Stimulated activated memory B cell treated with anti-CD40 and anti-IgM and Interleukin-4, amounts not matched to agents 10 μg/mL and 1 μg/mL and 100 μg/mL, for 72 hours (primary cell): ENCODE results near the gene ITGAX.
A peak's percentile ranks its signal among the peaks of the same experiment; 100 is the strongest.
"Not testable (repeated sequence)": the region's sequence is repeated elsewhere in the genome, so short reads cannot be mapped to it uniquely, and the experiment has no call there.

ENCODE experiments used
- ATAC-seq: fragments of 150-1000 bp; cut with Tn5 transposase; 2 replicates; pipeline ENCODE4 v1.10.0; 2021
- H3K27ac Mint-ChIP-seq: one replicate; pipeline ENCODE4 v1.8.0; 2022; ENCODE audit warnings: mild to moderate bottlenecking, mixed read lengths
- H3K27me3 Mint-ChIP-seq: one replicate; pipeline ENCODE4 v1.8.0; 2022; ENCODE audit warnings: mixed read lengths
- H3K36me3 Mint-ChIP-seq: one replicate; pipeline ENCODE4 v1.8.0; 2022; ENCODE audit warnings: mixed read lengths
- H3K4me1 Mint-ChIP-seq: one replicate; pipeline ENCODE4 v1.8.0; 2022; ENCODE audit warnings: mixed read lengths
- H3K4me3 Mint-ChIP-seq: one replicate; pipeline ENCODE4 v1.8.0; 2022; ENCODE audit warnings: mild to moderate bottlenecking, moderate library complexity, mixed read lengths
- H3K9me3 Mint-ChIP-seq: one replicate; pipeline ENCODE4 v1.8.0; 2022; ENCODE audit warnings: mixed read lengths

ITGAX gene

GRCh38 chr16:31333686-31334649 lies 21.0 kb upstream of the ITGAX start:
- H3K4me1 Mint-ChIP-seq = peaks cover 42% of the 10 kb centered on the region
- H3K9me3 Mint-ChIP-seq = no peaks in the 10 kb centered on the region
- H3K4me3 Mint-ChIP-seq = no peak overlapping the region
- H3K27ac Mint-ChIP-seq = peak overlapping the region; percentile 74
- no peaks in the 10 kb centered on the region for H3K27me3 Mint-ChIP-seq
- peak; percentile 87 for ATAC-seq
- H3K36me3 Mint-ChIP-seq = peaks cover 5% of the 10 kb centered on the region

DNA sequence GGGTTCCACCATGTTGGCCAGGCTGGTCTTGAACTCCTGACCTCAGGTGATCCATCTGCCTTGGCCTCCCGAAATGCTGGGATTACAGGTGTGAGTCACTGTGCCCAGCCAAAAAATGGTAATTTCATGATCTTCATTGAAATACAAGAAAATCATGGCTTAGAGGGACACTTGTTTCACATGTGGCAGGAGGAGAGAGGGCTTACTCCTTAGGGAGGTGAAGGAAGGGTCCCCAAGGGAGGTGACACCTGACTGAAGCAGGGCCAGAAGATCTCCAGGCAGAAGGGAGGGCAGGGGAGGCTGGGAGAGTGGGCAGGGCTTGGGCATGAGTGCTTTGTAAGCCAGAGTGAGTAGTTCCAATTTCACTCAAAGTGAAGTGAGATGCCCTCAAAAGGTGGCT lies 20.0 kb upstream of the ITGAX start:
- H3K36me3 Mint-ChIP-seq = peaks cover 5% of the 10 kb centered on the region
- H3K27me3 Mint-ChIP-seq = no peaks in the 10 kb centered on the region
- H3K9me3 Mint-ChIP-seq = no peaks in the 10 kb centered on the region
- H3K27ac Mint-ChIP-seq = peak overlapping the region; percentile 74
- no peak overlapping the region for H3K4me3 Mint-ChIP-seq
- peaks cover 45% of the 10 kb centered on the region for H3K4me1 Mint-ChIP-seq
- ATAC-seq = no peak

GRCh38 chr16:31335431-31335830 lies 19.5 kb upstream of the ITGAX start:
- peaks cover 43% of the 10 kb centered on the region for H3K4me1 Mint-ChIP-seq
- no peak overlapping the region for H3K27ac Mint-ChIP-seq
- H3K4me3 Mint-ChIP-seq = no peak overlapping the region
- no peaks in the 10 kb centered on the region for H3K9me3 Mint-ChIP-seq
- peaks cover 5% of the 10 kb centered on the region for H3K36me3 Mint-ChIP-seq
- ATAC-seq = no peak
- H3K27me3 Mint-ChIP-seq = no peaks in the 10 kb centered on the region

DNA sequence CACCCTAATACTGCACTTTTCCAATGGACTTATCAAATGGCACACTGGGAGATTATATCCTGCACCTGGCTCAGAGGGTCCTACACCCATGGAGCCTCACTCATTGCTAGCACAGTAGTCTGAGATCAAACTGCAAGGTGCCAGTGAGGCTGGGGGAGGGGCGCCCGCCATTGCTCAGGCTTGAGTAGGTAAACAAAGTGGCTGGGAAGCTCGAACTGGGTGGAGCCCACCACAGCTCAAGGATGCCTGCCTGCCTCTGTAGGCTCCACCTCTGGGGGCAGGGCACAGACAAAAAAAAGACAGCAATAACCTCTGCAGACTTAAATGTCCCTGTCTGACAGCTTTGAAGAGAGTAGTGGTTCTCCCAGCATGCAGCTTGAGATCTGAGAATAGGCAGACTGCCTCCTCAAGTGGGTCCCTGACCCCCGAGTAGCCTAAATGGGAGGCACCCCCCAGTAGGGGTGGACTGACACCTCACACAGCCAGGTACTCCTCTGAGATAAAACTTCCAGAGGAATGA lies 16.8 kb upstream of the ITGAX start:
- H3K9me3 Mint-ChIP-seq, ATAC-seq, H3K27ac Mint-ChIP-seq, H3K4me3 Mint-ChIP-seq, H3K36me3 Mint-ChIP-seq, H3K27me3 Mint-ChIP-seq: not testable (repeated sequence)
- H3K4me1 Mint-ChIP-seq = peaks cover 30% of the 10 kb centered on the region

DNA sequence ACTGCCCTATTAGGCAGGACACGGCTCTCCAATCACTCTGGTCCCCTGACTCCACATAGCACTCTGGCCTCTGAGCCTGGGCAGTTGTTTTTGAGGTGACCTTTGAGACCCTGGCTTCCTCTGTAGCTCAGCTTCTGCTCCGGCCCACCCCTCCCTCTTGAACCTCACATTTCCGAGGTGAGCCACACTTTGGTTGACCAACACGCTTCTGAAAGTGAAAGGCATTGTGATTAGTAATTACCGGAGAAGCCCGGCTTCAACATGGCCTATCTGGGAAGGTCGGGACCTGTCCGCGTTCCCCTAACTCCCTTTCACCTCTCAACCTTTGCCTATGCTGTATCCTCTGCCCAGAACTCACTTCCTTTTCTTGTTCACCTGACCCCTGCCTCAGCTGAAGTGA lies 10.3 kb upstream of the ITGAX start:
- peak overlapping the region; percentile 58 for H3K4me3 Mint-ChIP-seq
- no peaks in the 10 kb centered on the region for H3K36me3 Mint-ChIP-seq
- ATAC-seq = peak; percentile 84
- no peaks in the 10 kb centered on the region for H3K27me3 Mint-ChIP-seq
- H3K9me3 Mint-ChIP-seq = peaks cover 2% of the 10 kb centered on the region
- H3K27ac Mint-ChIP-seq = peak overlapping the region; percentile 82
- H3K4me1 Mint-ChIP-seq = peaks cover 49% of the 10 kb centered on the region

DNA sequence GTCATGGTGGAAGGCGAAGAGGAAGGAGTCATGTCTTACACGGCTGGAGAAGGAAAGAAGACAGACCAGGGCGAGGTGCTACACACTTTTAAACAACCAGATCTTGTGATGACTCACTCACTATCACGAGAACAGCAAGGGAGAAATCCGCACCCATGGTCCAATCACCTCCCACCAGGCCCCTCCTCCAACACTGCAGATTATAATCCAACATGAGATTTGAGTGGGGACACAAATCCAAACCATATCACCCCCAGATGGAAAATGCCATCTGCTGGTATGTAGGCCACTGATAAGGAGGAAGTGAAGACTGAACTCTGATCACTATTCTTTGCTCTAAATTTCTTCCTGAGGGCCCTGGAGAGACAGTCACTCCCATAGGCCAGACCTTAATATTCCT lies 7.5 kb upstream of the ITGAX start:
- ATAC-seq = no peak
- H3K27me3 Mint-ChIP-seq = no peaks in the 10 kb centered on the region
- peak overlapping the region; percentile 38 for H3K27ac Mint-ChIP-seq
- H3K36me3 Mint-ChIP-seq = no peaks in the 10 kb centered on the region
- peaks cover 2% of the 10 kb centered on the region for H3K9me3 Mint-ChIP-seq
- peaks cover 72% of the 10 kb centered on the region for H3K4me1 Mint-ChIP-seq
- H3K4me3 Mint-ChIP-seq = no peak overlapping the region

GRCh38 chr16:31348579-31348978 lies 6.4 kb upstream of the ITGAX start:
- no peak for ATAC-seq
- Mint-ChIP-seq H3K36me3 (no peaks in the 10 kb centered on the region), H3K4me3 (no peak overlapping the region), H3K4me1 (peaks cover 83% of the 10 kb centered on the region), H3K27ac (peak overlapping the region; percentile 38), H3K27me3 (no peaks in the 10 kb centered on the region), H3K9me3 (peaks cover 2% of the 10 kb centered on the region)

GRCh38 chr16:31350275-31351005 lies 4.5 kb upstream of the ITGAX start:
- no peak overlapping the region for H3K4me3 Mint-ChIP-seq
- H3K36me3 Mint-ChIP-seq = no peaks in the 10 kb centered on the region
- peak overlapping the region; percentile 38 for H3K27ac Mint-ChIP-seq
- peak; percentile 18 for ATAC-seq
- peaks cover 85% of the 10 kb centered on the region for H3K4me1 Mint-ChIP-seq
- no peaks in the 10 kb centered on the region for H3K27me3 Mint-ChIP-seq
- H3K9me3 Mint-ChIP-seq = peaks cover 2% of the 10 kb centered on the region

GRCh38 chr16:31351246-31351941 lies 3.6 kb upstream of the ITGAX start:
- ATAC-seq = peak; percentile 57
- peak overlapping the region; percentile 73 for H3K4me3 Mint-ChIP-seq
- H3K27ac Mint-ChIP-seq = peak overlapping the region; percentile 90
- peaks cover under 1% of the 10 kb centered on the region for H3K36me3 Mint-ChIP-seq
- peaks cover 92% of the 10 kb centered on the region for H3K4me1 Mint-ChIP-seq
- no peaks in the 10 kb centered on the region for H3K27me3 Mint-ChIP-seq
- H3K9me3 Mint-ChIP-seq = peaks cover 2% of the 10 kb centered on the region

DNA sequence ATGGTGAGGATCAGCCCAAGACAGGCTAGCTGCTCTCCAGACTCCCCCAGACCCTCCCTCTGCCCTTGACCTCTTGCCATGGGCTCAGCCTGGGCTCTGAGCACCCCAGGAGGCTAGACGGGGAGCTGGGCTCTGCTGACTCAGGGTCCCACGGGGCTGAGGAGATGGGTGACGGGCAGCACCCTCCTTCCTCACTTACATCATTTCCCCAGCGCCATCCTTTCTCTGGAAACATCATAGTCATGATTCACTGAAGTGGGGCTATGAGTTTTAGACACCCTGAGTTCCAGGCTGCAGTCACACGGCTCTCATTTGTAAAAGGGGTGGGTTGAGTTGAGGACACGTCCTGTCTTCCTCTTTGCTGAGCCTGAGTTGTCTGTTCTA lies 3.0 kb upstream of the ITGAX start:
- H3K4me1 Mint-ChIP-seq = peaks cover 92% of the 10 kb centered on the region

GRCh38 chr16:31352376-31353115 lies 2.4 kb upstream of the ITGAX start:
- ATAC-seq = peak; percentile 66
- no peaks in the 10 kb centered on the region for H3K27me3 Mint-ChIP-seq
- H3K4me1 Mint-ChIP-seq = peaks cover 92% of the 10 kb centered on the region
- H3K36me3 Mint-ChIP-seq = peaks cover 6% of the 10 kb centered on the region
- peak overlapping the region; percentile 90 for H3K27ac Mint-ChIP-seq
- H3K9me3 Mint-ChIP-seq = peaks cover 2% of the 10 kb centered on the region
- peak overlapping the region; percentile 73 for H3K4me3 Mint-ChIP-seq

More for the DNA sequence above, 3.0 kb upstream of the ITGAX start:
- Mint-ChIP-seq H3K27me3 (no peaks in the 10 kb centered on the region), H3K4me3 (peak overlapping the region; percentile 73), H3K9me3 (peaks cover 2% of the 10 kb centered on the region), H3K27ac (peak overlapping the region; percentile 90), H3K36me3 (peaks cover 6% of the 10 kb centered on the region)
- ATAC-seq = peak; percentile 59

DNA sequence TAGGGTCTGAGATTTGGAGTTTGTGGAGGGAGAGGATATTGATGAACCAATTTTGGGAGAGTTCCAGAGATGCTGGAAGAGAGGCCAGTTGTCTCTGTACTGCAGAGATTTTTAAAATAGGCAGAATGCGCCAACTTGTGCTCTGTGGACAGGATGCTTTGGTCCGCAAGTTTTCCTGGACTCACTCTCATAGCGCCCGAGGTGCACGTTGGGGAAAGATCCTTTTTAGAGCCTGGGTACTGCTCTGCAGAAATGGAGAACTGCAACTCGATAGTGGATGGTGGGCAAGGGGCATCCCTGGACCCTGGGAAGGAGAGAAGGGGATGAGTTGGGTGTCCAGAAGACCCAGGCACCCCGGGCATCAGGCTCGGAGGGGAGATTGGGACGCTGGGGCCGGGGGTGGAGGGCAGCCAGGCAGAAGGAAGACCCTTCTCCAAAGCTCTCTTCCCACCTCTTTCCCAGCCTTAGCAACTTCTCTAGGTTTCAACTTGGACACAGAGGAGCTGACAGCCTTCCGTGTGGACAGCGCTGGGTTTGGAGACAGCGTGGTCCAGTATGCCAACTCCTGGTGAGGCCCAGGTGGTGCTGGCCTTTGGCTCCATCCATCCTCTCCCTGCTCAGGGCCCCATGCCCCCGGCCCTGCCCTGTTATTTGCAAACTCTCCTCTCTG lies 590 bp downstream of the ITGAX start:
- no peaks in the 10 kb centered on the region for H3K9me3 Mint-ChIP-seq
- H3K4me3 Mint-ChIP-seq = peak overlapping the region; percentile 80
- H3K27ac Mint-ChIP-seq = peak overlapping the region; percentile 90
- no peak for ATAC-seq
- H3K36me3 Mint-ChIP-seq = peaks cover 8% of the 10 kb centered on the region
- H3K4me1 Mint-ChIP-seq = peaks cover 69% of the 10 kb centered on the region
- H3K27me3 Mint-ChIP-seq = no peaks in the 10 kb centered on the region

DNA sequence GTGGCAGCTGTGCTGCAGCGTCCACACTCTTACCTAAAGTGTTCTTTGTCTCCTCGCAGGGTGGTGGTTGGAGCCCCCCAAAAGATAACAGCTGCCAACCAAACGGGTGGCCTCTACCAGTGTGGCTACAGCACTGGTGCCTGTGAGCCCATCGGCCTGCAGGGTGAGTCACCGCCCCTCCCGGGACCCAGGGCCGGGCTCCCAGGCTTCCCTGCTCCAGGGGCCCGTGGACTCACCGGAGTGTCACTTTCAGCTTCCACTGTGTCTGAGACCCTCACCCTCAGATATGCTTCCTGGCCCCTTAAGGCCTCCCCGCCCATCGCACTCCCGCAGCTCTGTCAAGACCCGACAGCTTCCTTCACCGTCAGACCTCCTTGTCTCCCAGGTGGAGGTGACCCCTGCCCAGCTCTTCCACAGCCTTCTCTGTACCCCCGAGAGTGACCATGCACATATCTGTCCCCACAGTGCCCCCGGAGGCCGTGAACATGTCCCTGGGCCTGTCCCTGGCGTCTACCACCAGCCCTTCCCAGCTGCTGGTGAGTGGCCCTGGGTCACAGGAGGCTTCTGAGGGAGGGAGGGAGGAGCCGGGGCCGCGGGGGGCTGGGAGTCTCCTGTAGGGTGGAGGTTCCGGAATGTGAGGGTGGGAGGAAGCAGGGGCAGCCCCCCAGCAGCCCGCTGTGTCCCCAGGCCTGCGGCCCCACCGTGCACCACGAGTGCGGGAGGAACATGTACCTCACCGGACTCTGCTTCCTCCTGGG lies 1.8 kb downstream of the ITGAX start:
- H3K4me3 Mint-ChIP-seq = peak overlapping the region; percentile 80
- ATAC-seq = no peak
- no peaks in the 10 kb centered on the region for H3K9me3 Mint-ChIP-seq
- H3K27ac Mint-ChIP-seq = peak overlapping the region; percentile 90
- no peaks in the 10 kb centered on the region for H3K27me3 Mint-ChIP-seq
- H3K36me3 Mint-ChIP-seq = peaks cover 13% of the 10 kb centered on the region
- H3K4me1 Mint-ChIP-seq = peaks cover 62% of the 10 kb centered on the region
